M059J (cell line): ENCODE data around the gene R3HDM2. TPM values are rescaled to one million over a fixed set of nuclear protein-coding genes. Genes with fewer than 3 reads are reported as not detected.

Source experiments
- DNase-seq: peaks from one replicate; pipeline ENCODE4 v3.0.0-alpha.2; 2012; ENCODE audit warnings: low read depth
- total RNA-seq: library from RNA; depleted of rRNA; stranded (reverse); fragments of >200 nt; shearing (Covaris generic); gene quantifications from 2 replicates; pipeline ENCODE4 v1.2.3, GENCODE V29; 2014

Gene R3HDM2
- total RNA-seq, 1 experiment from 2014 or later, result 16.4 TPM

DNA sequence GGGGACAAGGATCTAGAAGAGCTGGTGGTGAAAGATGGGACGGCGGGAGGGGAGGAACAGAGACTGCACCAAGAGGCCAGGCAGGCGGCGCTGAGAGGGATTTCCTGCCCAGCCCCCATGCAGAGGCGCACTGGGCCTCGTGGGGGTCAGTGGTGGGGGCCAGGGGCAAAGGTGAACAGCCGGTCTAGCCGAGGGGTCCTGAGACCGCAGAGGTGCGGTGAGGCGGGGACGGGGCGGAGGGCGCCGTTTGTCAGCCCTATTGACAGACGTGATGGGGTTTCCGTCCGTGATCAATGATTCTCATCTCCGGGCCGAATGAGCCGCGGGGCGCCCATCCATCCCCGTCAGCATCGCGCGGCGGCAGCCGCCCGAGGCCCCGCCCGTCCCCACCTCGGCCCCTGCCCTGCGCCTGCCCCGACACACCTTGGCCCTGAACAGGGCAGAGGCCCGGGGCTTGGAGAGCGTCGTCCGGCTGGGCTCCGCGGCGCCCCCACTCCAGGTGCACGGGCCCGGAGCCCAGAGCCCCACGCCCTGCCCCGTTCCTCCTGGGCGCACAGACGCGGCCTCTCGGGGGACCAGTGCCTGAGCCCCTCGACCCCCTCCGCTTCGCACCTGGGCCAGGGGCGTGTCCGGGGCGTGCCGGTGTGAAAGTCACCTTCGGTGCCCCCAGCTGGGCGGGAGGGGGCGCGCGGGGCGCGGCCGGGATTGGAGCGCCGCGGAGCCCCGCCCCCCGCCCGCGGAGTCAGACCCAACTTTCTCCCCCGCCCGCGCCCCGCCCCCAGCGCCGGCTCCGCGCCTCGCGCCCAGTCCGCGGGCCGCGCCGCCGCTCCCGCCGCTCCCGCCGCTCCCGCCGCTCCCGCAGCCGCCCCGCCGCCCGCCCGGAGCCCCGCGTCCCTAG, 214.6 kb downstream of the R3HDM2 start, which contains the start of gene NXPH4:
Gene NXPH4, plus strand, starts transcription at position 781 of the 898 bp plus-strand sequence. CDS start 176 bp downstream, outside the sequence.
- no peak for DNase-seq

DNA sequence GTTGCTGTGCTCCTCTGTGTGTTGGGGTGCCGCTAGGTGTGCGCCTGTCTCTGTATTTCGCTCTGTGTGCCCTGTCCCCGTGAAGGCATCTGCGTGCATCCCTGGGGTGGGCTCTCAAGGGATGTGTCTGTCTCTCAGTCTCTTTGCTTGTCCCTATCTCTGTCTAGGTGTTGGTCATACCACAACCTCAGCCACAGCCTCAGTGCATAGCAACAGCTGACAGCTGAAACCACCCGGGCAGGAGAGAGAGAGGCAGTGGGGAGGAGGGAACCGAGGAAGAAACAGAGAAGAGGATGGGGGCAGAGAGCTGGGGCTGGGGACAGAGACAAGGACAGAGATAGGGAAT, 215.2 kb downstream of the R3HDM2 start:
- DNase-seq, result peak; percentile 43

DNA sequence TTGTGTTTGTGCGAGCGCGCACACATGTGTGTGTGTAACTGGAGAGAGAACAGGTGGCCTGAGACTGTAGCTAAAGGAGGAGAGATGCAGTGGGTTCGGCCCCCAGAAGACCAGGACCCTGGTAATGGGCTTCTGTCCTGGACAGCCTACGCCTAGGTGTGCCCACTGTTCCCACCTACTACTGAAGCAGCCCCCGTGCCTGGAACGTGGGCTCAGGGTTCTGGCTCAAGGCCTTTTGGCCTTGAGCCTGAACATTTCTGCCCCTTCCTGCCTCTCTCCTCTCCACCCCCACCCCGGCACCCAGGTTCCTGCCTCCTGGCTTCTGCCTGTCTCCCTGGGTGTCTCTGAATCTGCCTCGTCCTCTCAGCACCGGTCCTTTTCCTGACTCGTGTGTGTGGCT, 215.8 kb downstream of the R3HDM2 start:
- no peak for DNase-seq

DNA sequence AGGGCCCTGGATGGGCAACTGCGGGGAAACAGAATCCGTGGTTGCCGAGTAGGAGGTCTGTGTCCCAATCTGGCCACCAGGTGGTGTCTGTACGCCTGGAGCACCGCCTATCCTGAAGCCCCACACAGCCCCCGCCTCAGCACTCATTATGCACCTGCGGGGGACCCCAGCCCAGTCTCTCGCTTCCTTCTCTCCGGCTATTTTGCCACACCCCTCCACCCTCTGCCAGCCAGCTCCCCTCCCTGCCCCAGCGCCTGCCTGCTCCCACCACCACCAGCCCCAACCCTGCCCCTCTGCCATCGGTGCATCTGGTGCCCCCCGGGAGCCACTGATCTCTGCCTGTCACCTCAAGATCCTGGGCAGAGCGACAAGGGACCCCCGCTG, 216.5 kb downstream of the R3HDM2 start:
- peak; percentile 54 for DNase-seq

DNA sequence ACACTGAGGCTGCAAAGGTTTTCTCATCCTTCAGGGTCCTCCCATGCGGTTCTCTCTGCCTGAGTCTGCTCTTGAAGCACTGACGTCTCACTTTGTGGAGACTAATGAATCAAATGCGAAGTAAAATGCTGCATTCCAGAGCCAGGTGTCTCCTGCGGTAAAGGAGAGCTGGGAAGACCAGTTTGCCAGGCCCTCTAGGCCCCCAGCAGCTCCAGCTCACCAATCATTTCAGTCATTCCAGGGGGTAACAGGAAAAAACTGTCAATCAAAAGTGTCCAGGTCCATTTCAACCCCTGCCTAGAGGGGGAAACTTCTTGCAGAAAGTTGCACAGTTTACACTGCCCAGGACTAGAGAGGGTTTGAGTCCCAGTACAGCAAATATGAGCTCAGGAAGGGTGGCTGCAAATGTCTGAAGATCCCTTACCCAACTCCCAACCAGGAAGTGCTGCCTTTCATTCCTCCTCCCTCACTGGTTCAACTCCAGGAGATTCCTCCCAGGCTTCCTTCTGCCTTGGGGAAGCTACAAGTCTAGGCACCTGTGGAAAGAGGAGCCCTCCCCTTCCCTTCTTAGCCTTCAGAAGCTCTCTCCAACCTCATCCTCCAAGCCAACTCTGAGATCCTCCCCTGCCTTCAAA, 217.0 kb downstream of the R3HDM2 start:
- DNase-seq, result no peak

DNA sequence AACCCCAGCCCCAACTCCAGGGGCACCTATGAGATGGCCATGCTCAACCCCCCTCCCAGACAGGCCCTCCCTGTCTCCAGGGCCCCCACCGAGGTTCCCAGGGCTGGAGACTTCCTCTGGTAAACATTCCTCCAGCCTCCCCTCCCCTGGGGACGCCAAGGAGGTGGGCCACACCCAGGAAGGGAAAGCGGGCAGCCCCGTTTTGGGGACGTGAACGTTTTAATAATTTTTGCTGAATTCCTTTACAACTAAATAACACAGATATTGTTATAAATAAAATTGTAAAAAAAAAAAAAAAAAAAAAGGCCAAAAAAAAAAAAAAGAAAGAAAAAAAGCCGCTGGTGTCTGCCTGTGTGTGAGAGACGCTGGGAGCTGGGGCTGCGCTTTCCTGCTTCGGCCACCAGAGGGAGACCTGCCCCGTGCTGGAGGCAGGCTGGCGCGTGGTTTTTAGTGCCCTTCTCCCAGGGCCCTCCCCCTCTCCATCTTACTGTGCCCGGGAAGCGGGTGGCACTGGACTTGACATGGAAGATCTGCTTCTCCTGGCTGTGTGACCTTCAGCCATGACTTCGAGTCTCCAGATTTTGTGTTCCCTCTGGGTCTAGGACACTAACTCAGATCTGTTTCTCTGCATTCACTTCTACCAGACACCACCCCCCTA, 217.7 kb downstream of the R3HDM2 start:
- peak; percentile 76 for DNase-seq

DNA sequence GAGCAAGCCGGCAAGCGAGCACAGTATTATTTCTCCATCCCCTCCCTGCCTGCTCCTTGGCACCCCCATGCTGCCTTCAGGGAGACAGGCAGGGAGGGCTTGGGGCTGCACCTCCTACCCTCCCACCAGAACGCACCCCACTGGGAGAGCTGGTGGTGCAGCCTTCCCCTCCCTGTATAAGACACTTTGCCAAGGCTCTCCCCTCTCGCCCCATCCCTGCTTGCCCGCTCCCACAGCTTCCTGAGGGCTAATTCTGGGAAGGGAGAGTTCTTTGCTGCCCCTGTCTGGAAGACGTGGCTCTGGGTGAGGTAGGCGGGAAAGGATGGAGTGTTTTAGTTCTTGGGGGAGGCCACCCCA, 218.2 kb downstream of the R3HDM2 start:
- DNase-seq, result no peak

DNA sequence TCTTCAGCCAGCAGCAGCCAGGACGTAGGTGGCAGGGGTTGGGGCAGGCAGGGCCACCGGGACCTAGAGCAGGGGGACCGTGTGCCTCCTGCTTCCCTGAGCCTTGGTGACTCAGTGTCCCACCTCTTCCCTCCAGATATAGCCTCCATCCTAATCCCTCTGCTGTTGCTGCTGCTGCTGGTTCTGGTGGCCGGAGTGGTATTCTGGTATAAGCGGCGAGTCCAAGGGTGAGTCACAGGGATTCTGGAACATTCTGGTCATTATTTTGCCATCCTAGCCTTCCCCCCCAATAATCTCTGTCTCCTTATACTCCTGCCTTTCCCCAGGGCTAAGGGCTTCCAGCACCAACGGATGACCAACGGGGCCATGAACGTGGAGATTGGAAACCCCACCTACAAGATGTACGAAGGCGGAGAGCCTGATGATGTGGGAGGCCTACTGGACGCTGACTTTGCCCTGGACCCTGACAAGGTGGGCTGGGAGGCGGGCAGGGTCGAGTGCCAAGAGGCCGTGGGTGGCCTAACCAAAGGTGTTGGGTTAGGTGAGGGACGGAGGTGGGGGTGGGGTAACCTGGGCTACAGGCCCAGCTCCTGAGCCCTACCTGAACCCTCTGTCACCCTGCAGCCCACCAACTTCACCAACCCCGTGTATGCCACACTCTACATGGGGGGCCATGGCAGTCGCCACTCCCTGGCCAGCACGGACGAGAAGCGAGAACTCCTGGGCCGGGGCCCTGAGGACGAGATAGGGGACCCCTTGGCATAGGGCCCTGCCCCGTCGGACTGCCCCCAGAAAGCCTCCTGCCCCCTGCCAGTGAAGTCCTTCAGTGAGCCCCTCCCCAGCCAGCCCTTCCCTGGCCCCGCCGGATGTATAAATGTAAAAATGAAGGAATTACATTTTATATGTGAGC, 218.8 kb downstream of the R3HDM2 start:
- no peak for DNase-seq

DNA sequence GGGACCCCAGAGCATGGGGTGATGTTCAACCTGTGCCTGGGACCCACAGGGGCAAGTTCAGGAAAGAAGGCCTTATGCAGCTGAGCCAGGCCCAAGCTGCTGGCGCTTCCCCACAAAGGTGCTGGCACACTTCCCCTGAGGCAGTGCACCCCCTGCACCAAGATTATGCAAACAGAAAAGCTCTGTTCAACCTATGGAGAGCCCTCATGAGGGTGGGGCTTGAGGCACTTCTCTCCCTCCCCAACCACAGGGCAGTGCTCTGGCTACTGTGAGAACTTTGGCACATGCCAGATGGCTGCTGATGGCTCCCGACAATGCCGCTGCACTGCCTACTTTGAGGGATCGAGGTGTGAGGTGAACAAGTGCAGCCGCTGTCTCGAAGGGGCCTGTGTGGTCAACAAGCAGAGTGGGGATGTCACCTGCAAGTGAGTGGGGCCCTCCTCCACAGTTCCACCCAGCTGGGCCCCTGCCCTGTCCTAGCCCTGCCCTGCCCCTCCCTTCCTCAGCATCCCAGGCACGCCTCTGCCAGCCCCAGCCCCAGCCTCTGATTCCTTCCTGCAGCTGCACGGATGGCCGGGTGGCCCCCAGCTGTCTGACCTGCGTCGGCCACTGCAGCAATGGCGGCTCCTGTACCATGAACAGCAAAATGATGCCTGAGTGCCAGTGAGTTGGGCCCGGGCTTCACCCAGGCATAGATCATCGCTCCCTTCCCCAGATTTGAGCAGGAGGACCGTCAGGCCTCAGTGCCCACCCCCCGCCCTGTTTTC, 219.7 kb downstream of the R3HDM2 start:
- no peak for DNase-seq

DNA sequence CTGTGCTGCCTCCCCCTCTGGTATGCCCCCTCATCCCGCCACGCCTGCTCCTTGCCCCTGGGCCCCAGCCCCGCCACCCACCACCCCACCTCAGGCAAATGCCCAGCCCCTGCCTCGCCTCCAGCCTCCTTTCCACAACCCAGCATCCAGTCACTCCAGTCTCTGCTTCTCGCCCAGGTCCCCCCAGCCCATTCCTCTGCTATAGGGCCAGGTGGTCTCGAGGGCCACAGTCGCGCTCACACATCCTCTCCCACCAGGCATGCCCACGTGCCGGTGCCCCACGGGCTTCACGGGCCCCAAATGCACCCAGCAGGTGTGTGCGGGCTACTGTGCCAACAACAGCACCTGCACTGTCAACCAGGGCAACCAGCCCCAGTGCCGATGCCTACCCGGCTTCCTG, 220.4 kb downstream of the R3HDM2 start:
- DNase-seq, result no peak

DNA sequence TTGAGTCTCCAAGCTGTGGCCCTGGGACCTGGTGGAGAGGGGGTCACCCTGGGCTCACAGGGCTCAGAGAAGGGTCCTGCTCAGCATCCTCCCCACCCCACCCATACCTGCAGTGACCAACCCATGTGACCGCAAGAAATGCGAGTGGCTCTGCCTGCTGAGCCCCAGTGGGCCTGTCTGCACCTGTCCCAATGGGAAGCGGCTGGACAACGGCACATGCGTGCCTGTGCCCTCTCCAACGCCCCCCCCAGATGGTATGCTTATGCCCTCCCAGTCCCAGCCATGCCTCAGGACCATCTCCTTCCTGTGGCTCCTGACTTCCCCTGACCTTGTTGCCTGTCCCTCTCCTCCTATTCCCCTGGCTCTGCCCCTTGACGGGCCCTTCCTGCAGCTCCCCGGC, 220.9 kb downstream of the R3HDM2 start:
- no peak for DNase-seq

DNA sequence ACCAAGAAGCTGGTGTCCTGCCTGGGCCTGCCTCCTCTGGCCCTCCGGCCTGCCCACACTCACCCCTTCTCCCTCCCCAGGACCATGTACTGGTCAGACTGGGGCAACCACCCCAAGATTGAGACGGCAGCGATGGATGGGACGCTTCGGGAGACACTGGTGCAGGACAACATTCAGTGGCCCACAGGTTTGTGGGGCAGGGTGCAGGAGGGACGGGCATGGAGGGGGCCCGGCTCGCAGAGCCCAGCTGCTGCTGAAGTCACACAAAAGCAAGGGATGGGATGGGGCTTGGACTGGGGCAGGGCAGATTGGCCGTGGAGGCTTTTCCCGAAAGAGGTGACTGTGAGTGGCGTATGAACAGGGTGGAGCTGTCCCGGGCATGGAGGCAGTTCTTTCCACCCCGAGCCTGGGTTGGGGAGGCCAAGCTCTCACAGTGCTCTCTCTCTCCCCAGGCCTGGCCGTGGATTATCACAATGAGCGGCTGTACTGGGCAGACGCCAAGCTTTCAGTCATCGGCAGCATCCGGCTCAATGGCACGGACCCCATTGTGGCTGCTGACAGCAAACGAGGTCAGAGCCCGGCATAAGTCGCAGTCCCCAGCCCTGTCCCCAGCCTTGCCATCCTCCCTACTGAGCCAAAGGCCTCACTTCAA, 222.1 kb downstream of the R3HDM2 start:
- DNase-seq, result no peak

DNA sequence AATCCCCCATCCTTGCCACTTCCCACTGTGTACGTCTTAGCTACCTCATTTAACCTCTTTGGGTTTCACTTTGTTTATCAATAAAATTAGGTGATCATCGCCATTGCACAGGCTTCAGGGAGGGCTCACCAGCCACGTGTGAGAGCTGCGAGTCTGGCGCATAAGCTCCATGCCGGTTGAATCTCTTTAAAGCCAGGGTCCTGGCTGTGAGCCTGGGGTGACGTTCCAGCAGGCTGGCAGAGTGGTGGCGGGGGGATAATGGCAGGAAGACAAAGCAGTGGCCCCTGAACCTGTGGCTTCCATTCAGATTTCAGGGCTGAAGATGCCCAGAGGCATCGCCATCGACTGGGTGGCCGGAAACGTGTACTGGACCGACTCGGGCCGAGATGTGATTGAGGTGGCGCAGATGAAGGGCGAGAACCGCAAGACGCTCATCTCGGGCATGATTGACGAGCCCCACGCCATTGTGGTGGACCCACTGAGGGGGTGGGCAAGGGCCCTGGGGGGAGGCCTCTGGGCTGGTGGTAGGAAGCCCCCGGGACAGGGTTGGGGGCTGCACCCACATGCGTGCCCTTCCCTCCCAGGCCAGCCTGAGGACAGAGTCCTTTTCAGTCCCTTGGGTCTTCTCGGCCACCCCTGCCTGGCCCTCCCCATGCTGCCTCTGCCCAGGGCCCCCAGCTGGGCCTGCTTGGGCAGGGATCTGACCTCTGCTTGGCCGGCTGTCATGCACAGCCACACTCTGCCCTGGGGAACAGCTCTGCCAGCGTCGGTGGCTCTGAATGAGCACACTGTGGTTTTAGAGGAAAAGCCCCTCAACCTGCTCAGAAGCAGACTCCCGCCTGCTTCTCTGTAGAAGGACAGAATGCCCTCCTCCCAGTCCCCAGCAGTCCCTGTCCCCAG, 222.9 kb downstream of the R3HDM2 start:
- DNase-seq, result no peak

DNA sequence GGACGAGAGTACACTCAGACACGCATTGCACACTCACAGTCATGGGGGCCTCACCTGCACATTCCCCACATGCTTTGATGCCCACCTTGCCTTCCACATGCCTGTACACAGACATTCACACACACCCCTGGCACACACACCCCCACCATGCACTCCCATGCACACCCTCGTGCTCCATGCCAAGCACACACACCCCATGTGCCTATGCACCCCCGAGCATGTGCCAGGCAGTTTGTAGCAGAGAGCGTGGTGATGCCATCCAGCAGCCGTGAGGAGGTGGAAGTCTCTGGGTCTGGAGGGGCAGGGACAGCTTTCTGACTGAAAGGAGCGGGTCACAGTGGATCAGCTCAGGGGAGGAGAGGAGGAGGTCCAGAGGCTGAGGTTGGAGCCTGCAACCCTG, 224.9 kb downstream of the R3HDM2 start:
- no peak for DNase-seq

DNA sequence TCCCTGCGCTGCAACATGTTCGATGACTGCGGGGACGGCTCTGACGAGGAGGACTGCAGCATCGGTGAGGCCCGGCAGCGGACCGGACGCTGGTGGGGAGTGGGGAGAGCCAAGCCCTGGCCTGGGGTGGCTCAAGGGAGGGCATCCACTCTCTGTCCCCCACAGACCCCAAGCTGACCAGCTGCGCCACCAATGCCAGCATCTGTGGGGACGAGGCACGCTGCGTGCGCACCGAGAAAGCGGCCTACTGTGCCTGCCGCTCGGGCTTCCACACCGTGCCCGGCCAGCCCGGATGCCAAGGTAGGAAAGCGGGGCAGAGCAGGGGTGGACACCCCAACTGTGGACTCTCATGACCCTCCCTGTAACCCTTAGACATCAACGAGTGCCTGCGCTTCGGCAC, 225.7 kb downstream of the R3HDM2 start:
- DNase-seq, result no peak

DNA sequence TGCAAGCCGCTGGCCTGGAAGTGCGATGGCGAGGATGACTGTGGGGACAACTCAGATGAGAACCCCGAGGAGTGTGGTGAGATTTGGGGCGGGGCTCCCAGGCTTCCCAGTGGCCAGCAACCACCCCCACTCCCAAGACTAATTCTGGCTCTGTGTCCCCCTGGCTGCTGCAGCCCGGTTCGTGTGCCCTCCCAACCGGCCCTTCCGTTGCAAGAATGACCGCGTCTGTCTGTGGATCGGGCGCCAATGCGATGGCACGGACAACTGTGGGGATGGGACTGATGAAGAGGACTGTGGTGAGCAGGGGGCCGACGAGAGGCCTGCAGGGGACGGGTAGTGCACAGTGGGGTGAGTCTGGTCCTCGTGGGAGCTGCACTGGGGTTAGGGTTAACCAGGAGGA, 226.4 kb downstream of the R3HDM2 start:
- DNase-seq, result no peak

DNA sequence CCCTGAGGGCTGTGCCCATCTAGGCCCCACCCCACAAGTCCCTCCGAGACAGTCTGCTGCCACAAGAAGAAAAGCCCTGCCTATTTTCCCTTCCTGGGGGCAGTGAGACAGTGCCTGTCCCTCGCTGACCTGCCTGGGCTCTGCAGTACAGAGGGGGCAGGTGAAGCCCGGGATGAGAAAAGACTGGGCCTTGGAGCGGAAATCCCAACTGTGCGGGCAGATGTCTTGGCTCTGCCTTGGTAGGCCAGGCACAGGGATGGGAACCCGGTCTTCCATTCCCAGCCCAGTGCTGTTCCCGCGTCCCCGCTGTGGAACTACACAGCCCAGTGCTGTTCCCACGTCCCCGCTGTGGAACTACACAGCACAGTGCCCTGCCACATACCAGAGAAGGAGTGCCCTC, 227.1 kb downstream of the R3HDM2 start:
- no peak for DNase-seq
